HG02852 (cell line): ENCODE results near the gene TFAP2B.

Experiments used
- ATAC-seq: cut with Tn5 transposase; IDR thresholded peaks from one replicate; pipeline ENCODE4 v1.9.1; 2021; ENCODE audit warnings: mild to moderate bottlenecking, moderate library complexity; ENCODE audit not compliant: unreplicated experiment

TFAP2B gene

DNA sequence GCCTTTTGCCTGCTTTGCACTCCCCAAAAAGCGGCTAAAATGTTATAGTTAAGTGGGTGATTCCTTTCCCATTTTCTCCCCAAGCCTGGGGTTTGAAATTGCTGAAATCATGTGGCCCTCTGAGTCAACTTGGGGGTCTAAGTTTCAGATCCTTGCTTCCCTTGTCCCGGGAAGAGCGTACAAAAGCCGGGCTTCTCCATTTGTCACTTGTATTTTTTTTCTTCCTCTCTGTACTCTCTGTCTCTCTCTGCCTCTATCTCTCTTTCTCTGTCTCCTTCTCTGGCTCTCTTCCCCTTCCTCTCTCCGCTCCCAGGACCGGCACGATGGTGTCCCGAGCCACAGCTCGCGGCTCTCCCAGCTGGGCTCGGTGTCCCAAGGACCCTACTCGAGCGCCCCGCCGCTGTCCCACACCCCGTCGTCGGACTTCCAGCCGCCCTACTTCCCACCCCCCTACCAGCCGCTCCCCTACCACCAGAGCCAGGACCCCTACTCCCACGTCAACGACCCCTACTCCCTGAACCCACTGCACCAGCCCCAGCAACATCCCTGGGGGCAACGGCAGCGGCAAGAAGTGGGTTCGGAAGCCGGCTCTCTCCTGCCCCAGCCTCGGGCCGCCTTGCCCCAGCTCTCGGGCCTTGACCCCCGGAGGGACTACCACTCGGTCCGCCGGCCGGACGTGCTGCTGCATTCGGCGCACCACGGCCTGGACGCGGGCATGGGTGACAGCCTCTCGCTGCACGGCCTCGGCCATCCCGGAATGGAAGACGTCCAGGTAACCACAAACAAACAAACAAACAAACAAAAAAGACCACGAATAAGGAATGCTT, 4.6 kb downstream of the TFAP2B start:
- no peak for ATAC-seq

DNA sequence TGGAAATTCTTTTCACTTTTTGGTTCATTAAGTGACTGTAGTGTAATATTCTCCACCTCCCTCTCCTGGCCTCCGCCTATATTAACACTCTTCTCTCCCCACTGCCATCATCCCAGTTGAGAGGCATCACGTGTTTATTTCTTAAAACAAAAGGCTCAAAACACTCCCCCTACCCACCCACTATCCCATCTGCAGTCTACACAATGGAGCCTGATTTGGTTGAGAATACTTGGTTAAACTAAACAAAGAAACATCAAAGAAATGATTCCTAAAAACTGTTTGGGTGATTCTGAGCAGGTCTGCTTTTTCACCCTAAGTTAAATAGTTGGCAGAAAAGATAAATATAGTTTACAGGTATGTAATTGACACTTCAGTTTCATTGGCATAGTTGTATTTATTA, 5.9 kb downstream of the TFAP2B start:
- ATAC-seq: no peak

DNA sequence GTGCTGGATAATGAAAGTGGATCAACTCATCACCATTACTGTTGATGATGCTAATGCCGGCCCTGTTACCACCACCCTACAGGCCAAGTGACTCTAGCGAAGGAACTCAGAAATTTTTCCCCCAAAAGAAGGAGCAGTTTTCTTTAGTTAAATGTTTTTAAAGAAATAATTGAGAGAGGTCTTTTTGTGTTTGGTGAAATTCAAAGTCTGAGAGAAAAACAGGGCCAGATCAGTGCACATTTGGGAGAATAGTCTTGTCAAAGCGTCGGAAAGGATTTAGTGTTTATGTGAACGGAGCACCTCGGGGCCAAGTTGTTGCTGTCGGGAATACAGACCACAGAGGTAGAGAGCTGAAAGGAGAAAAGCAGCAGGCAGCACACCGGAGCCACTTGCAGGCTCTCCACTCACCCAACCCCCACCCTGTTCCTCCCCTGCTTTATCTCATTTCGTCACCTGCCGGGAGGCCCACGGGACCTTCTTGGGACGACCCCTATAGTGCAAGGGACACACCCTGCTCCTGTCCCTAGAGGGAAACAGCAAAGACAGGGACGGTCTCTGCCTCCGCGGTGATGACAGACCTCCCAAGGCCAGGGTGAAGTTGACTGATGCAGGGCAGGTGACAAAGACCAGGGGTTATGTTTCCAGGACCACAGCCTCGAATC, 6.8 kb downstream of the TFAP2B start:
- no peak for ATAC-seq

DNA sequence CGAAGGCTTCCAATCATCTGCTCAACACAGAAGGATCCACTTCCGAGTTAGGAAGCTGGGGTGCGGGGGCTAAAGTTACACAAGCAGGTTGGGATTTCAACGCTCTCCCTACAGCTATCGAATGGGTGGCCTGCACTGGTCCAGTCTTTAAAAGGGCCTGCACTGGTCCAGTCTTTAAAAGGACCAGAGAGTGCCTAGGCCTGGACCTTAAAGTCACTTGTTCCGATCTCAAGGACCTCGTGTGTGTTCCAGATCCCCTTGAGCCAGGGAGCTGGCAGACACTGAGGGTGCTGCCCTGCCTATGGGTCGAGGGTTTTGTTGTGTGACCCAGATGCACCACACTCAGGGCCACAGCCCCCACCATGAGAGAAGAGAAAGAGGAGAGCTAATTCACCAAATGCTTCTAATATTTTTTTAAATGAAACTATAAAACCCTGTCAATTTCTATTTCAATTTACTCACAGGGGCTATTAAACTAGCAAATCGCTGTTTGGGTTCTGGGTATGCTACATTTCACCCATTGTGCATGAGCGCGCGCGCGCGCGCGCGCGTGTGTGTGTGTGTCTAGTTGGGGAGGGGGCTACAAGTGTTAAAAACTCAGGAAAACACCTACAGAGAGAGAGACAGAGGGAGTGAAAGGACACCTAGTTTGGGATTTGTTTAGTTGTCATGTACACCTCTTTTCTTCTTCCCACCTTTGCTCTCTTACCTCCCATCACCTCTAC, 7.5 kb downstream of the TFAP2B start:
- ATAC-seq: no peak

DNA sequence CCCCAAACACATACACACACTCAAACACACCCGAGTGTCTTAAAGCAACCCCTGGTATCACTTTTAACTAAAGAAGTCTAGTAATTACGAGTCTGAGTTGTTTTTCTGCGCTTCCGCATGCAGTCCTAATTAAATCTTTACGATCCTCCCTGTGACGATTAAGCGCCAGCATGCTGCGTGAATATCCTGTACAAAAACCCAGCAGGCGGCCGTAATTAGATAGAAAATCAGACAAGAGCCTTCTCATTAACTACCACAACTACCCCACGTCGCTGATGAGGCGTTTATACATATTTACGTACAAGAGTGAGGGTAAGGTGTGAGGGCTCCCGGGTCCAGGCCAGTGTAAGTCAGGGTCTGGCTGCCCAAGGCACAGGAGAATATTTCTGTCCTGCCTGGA, 8.1 kb downstream of the TFAP2B start:
- ATAC-seq: no peak

DNA sequence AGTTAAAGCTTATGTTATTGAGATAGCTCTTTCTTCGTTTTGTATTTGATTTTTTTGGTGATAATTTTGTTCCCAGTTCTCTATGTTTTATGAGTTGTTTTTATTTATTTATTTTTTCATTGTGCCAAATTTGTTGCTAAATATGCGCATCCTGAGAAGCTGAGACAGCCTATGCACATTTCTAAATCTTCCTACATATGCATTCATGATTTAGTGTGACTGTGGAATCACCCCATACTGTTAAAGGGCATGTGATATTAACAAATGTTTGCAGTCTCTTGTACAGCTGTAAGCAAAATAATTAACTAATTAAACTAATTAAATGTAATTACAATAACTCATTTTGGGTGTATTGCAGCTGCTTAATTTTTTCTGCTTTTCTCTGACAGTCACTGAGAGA, 10.4 kb downstream of the TFAP2B start:
- ATAC-seq: no peak

DNA sequence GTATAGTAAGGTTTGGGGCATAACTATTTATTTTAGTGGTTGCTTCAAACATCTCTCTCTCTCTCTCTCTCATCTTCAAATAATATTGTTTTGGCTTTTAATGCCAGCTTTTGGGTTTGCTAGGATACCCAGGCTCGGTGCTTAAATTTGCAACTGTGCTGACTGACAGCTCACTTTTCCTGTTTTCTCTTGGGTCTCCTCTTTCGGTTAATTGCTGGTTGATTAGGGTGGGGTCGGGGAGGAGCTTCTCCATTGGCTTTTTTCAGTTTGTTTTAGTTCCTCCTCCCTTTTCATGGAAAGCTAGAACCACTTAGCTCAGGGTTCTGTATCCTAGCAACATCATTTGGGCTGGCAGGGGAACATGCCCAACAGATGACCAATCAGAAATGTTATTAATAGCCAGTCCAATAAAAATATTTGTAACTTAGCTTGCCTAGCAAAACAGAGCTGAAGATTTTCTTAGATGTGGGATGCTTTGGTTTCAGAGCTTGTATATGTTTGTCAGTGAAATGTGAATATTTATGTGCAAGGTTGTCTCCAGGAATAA, 11.3 kb downstream of the TFAP2B start:
- no peak for ATAC-seq

DNA sequence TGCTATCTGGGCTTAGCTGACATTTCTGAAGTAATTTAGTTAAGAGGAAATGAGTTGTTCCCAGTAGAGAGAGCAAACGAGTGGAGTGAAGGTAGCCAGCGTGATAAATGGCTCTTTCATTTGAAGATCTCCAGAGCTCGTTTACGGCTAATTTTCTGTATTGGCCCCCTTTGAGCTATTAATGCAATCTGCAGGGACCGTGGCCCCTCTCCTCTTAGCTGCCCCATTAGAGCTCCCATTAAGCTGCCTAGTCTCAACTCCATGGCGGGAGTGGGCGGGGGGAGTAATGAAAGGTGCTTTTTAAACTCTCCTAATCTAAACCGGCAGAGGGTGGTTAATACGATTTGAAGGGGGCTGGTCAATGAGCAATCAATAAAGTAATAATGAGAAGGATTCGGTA, 12.5 kb downstream of the TFAP2B start:
- ATAC-seq: no peak

DNA sequence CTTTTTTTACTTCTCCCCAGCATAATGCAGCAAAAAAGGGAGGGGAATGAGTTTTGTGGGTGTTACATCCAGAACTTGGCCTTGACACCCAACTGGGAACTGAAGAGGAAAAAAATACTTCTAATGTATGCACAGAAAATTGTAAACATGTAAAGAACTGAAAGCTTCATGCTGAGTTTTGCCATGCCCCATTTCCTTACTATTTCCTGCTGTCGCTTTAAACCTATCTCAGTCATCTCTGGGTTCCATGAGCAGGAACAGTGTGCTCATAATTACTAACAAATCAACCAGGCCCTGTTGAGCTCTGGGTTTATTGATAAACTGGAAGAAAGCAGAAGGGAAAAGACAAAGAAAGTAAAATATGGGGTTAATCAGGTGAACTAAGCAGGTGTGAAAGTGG, 14.2 kb downstream of the TFAP2B start:
- no peak for ATAC-seq

DNA sequence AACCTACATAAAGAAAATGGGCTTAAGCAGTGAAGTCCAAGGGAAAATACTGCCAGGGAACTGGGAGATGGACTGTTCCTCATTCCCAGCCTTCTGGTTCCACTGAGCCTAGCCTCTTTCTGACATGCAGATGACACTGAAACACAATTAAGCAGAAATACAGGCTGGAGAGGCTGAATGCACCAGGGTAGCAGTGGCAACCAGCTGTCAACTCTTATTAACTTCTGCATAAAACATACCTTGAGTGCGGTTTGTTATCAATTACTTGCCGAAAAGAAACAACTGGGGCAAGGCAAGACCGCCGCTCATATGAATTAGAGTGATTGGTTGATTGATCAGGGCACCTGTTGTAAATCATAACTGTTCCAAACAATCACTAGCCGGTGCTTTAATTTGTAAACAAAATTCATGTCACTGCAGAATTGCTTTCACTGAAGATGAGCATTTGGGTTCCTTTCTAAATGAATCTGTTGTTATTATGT, 16.3 kb downstream of the TFAP2B start:
- no peak for ATAC-seq

DNA sequence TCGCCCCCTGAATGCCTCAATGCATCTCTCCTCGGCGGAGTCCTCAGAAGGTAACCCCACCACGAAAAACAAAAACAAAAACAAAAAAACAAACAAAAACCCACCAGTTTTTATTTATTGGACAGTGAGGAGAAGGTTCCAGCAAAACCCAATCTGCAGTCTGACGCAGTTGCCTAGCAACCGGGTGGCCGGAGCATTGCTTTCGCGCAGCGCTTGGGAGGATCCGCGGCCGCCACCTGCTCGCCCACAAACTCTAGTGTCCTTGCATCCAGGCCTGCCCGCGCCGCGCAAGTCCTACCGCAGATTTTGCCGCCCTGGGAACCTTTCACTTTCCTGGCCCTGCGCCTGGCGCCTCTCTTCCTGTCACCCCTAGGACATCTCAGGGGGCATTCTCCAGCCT, 17.6 kb downstream of the TFAP2B start:
- ATAC-seq: no peak

DNA sequence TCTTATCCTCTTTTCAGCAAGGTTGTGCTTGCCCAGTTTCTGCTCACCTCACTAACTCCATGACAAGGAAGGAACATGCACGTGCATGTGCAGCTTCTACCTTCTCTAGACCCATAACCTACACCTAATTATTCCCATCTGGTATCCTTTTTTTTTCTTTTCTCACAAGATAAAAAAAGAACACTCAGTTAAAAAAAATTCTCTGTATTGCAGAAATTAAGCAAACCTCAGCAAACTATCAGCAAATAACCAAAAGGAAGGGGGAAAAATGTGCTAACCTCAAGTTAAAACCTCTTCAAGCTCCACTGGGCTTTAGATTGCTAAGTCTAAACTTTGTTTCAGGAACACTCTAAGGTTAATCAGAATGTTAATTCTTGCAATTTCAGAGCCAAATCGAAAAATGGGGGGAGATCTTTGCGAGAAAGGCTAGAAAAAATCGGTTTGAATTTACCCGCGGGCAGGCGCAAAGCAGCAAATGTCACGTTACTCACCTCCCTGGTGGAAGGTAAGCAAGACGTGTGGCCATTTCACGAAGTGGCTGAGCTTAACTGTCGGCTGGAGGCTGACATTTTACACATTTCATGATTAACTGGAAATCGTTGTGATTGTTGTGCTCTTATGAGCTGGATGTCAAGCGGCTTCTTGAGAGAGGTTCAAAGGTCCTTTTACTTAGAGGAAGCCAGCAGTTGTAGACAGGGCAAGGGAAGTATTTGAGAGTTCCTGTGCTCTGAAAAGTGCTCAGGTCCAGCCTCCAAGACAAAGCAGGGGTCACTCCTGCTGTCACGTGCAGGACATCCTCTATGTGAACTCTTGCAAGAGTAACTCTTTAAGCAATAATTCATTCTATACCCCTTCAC, 19.1 kb downstream of the TFAP2B start:
- ATAC-seq: no peak

DNA sequence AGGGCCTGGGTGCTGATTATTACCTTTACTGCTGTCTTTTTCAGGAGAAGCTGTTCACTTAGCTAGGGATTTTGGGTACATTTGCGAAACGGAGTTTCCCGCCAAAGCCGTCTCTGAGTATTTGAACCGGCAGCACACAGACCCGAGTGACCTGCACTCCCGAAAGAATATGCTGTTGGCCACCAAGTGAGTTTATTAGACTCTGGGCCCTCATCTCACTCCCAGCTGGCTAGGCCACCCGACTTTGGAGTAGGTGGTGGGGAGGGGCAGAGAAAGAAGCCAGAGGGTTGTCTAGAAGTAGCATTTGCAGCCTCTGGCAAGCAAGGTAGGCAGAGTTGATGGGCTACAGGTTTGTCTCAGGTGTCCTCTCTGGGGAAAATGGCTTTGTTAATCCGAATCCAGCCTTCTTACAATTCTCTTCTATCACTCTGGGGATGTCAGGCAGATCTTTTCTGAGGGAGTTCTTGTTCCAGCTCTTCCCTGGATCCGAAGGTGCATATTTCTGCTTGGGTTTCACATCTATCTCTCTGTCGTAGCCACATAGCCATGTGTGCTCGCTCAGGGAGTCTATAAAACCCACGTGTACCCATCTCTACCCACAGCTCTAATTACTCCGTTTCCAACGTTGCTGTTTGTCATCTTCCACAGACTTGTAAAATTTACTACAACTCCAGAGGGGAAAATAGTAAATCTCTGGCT, 21.6 kb downstream of the TFAP2B start:
- no peak for ATAC-seq

DNA sequence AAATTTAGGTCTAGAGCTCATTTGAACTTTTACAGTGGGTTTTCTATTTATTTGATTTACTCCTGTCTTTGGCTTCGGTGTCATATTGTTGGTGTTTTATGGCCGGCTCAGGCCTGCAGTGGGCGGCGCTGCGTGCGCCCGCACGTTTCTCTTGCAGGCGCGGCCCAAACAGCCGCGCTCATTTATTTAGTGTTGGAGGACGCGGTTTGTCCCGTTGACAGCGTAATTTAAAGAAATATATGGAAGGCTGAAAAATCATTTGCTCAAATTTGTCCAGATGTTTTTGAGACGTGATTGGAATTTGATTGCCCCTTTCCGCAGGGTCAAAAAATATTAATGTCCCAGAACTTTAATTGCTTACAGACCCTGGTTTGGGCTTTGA, 22.1 kb downstream of the TFAP2B start:
- no peak for ATAC-seq

DNA sequence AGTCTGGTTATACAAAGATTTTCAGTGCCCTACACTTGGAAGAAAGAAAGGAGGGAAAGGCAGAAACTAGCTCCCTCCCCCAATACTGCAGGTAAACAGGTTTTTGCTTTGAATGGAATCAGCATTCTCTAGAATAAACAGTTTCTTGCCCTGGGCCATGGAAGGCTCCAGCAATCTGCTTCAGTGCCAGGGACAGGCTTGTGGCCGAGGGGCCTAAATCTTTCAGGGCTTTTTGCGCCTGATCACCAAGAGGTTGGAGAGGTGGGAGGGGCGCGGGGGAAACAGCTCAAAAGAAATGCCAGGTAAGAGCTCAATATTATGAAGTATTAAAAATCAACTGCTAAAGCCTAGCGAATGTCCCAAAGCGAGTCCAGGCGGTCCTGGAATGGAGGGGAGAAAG, 23.8 kb downstream of the TFAP2B start:
- ATAC-seq: no peak

DNA sequence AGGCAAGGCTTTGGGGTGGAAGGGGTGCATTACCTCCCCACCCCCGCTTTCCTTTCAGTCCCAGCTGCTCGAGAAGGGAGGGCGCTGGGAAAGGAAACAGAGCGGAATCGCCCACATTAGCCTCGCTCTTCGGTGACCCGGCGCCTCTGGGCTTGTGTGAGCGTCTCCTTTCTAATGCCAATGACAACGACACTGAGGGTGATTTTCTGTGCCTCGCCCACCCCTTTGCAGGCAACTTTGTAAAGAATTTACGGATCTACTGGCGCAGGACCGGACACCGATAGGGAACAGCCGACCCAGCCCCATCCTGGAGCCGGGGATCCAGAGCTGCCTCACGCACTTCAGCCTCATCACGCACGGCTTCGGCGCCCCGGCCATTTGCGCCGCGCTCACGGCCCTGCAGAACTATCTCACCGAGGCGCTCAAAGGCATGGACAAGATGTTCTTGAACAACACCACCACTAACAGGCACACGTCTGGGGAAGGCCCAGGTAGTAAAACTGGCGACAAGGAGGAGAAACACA, 24.3 kb downstream of the TFAP2B start:
- no peak for ATAC-seq

DNA sequence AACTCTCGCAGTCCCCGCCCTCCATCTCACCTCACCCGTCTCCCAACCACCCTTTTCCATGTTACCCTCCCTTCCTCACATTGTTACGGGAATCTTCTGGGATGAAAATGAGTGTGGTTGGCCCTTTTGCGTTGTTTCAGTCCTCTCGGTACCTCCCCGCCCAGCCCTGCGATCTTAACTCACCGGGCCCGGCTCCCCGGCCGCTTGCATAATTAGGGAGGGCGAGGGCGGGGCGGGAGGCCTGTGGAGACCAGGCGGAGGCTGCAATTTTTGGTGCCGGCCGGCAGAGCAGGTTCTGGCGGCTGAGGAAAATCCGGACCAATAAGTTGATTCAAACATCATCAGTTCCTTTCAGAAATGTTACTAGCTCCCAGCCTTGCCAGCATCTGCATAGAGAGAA, 25.2 kb downstream of the TFAP2B start:
- ATAC-seq: no peak

DNA sequence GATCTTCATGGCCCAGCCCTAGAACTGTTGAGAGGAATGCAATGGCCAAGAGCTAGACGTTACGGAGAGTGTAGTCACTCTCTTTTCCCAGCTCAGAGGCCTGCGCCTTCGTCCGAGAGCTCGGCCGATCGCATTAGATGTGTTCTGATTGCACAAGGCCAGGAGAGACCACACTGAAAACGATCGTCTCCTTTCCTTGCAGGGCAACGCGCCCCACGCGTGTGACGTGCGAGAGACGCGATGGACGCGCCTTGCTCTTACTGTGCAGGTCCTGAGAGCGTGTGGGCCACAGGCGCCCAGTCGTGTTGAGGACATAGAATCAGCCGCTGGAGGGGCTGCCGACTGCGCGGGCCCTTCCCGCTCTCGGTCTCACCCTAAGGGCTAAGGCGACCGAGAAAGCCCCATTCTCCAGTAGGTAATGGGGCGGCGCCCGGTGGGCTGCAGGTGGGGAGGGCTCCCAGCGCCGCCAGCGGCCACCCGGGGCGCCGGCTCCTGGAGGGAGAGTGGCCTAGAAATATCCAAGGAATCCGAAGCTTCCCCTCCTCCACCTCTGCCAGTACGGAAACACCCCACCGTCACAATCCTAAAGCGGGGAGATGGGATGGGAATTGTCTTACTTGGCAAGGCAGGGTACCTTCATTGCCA, 26.9 kb downstream of the TFAP2B start:
- no peak for ATAC-seq

DNA sequence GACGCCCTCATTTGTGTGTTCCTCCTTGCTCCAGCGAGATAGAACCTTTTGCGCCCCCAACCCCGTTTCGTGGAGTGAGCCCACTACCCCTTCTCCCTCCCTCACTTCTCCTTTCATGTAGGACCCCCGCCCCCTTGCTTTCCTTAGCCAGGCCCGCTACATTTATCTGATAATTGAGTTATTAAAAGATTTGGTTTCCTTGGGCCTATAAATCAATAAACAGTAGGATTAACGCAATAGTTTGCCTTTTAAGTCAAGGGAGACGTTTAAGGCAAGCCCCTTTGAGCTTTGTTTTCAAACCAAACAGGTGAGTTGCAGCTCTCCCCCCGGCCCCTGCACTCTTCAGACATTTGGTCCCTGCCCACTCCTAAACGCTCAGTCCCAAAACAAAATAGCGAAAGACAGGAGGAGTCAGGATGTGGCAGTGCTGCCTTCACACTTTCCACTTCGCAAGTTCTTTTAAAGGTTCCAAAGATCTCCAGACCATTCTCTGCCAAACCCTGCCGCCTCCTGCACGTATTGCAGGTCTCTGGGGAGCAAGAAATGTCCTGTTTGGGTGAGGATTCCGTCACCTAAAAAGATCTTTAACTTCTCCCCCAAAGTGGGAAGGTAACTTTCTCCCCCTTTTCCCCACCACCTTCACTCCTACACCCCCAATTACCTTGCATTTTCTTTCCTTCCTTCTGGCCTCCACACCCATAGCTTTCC, 27.6 kb downstream of the TFAP2B start:
- no peak for ATAC-seq
